Fibroblast of villous mesenchyme (primary cell): ENCODE measurements around the gene CAMK2D. TPM values are rescaled to one million over a fixed set of nuclear protein-coding genes. Genes with fewer than 3 reads are reported as not detected.

Experiments used
- DNase-seq: peaks from one replicate; pipeline ENCODE4 v3.0.0-alpha.2; 2010; ENCODE audit warnings: low read depth
- H3K4me3 ChIP-seq: 2 replicates; pipeline ENCODE4 v1.5.1; 2011; ENCODE audit warnings: low read depth, mild to moderate bottlenecking, low read length
- CTCF ChIP-seq: IDR thresholded peaks from 2 replicates; pipeline ENCODE4 v1.5.1; 2012; ENCODE audit warnings: low read depth, mild to moderate bottlenecking, low read length; ENCODE audit not compliant: insufficient read depth
- total RNA-seq: library from RNA; depleted of rRNA; stranded (reverse); fragments of >200 nt; gene quantifications from 2 replicates; pipeline ENCODE4 v1.2.3, GENCODE V29; 2012

The CAMK2D gene
- total RNA-seq, 1 donor: 161 TPM

- DNase-seq: no peak
- no peak overlapping the region for H3K4me3 ChIP-seq
- TF ChIP-seq CTCF: no peak
These were observed 265.7 kb downstream of the CAMK2D start for GRCh38 chr4:113495790-113496189.

GRCh38 chr4:113483131-113483530 is 278.4 kb downstream of the CAMK2D start:
- DNase-seq: no peak
- no peak overlapping the region for H3K4me3 ChIP-seq
- no peak for TF ChIP-seq CTCF

GRCh38 chr4:113482325-113482724 is 279.2 kb downstream of the CAMK2D start:
- no peak overlapping the region for H3K4me3 ChIP-seq
- DNase-seq: no peak
- TF ChIP-seq CTCF: no peak

- no peak for DNase-seq
- TF ChIP-seq CTCF: no peak
- no peak overlapping the region for H3K4me3 ChIP-seq
These were observed 279.7 kb downstream of the CAMK2D start for GRCh38 chr4:113481820-113482219.

GRCh38 chr4:113480109-113480508 is 281.4 kb downstream of the CAMK2D start:
- TF ChIP-seq CTCF: no peak
- H3K4me3 ChIP-seq: no peak overlapping the region
- DNase-seq: no peak

- TF ChIP-seq CTCF: no peak
- no peak overlapping the region for H3K4me3 ChIP-seq
- DNase-seq: no peak
These were observed 283.5 kb downstream of the CAMK2D start for GRCh38 chr4:113478032-113478431.

- H3K4me3 ChIP-seq: no peak overlapping the region
- DNase-seq: no peak
- TF ChIP-seq CTCF: no peak
These were observed 284.7 kb downstream of the CAMK2D start for GRCh38 chr4:113476800-113477199.
